Measurements from ENCODE around the gene BUB1B.

The BUB1B gene

GRCh38 chr15:40241269-40242212 lies 80.7 kb downstream of the BUB1B start:
- DNase-seq: no peak

DNA sequence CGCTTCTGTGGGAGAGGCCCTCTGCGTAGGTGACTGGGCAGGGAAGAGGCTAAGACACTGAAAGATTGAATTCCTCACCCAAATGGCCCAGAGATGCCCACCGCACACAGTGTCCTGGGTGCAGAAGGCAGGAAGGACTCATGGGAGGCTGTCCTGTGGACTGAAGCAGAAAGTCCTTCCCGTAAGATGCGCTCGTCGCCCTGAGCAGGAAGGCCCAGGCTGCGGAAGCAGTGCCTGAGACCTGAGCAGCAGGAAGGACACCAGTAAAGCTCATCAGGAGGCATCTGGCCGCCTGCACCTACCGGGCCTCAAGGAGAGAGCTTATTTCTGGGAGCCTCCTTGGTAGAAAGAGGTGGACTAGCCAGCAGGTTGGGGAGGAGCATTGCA lies 81.3 kb downstream of the BUB1B start:
- no peak for DNase-seq

GRCh38 chr15:40242601-40243000 lies 81.7 kb downstream of the BUB1B start:
- DNase-seq: no peak

- DNase-seq: no peak
These were observed 82.4 kb downstream of the BUB1B start for GRCh38 chr15:40243126-40243810.

DNA sequence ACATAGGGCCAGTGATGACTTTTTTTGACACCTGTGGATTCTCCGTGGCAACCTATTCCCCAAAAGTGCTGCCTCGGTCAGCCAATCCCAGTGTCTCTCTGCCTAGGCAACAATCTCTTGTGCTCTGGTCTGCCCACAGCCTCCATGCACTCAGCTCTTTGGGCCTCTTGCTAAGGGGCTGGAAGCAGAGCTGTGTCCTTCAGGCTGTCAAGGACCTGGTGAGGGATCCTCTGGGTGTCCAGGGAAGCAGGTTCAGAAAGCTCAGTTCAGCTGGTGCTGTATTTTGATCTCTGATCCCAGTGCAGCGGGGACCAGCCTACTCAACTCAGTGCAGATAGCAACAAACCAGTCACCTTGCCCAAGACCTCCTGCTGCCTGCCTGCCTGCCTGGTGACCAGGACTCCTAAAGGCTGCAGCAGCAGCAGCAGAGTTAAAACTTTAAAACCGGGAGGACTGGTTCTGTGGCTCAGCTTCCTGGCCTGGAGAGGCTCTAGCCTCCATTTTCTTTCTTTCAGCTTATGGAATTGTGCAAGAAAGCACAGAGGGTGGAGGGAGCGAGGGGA lies 84.2 kb downstream of the BUB1B start:
- DNase-seq: no peak

- DNase-seq: no peak
These were observed 85.0 kb downstream of the BUB1B start for GRCh38 chr15:40245666-40246450.

DNA sequence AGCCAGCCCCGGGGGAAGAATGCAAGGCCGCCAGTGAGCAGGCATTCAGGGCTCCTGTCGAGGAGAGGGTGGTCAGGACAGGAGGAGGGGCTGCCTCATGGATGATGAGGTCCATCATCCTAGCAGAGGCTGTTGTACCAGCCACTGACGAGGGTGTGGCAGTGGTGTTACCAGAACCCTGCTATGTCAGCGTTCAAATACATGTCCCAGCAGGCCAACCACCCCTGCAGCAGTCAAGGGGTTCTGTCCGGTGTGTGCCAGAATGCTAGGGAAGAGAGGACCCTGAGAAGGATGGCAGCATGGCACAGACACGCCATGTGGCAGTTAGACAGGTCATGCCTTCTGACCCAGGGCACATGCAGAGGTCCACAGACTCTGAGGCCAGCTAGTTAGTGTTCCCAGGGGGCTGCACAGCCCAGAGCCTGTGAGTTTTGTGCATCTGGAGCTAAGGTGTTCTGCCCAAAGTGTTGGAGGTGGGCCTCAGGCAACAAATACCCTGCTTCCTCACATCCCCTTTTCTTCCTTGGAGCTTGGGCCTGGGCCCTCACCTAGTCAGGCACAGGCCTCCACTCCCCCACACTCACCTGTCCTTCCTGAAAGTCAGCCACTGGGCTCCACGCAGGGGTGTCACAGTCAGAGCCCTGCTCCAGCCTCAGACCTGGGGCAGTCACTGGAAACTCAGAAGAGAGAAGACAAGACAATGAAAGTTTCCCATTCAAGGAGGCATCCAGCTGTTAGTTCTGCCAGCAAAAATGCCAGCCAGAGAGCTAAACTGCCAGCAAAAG lies 85.8 kb downstream of the BUB1B start:
- no peak for DNase-seq

- DNase-seq: no peak
These were observed 86.6 kb downstream of the BUB1B start for GRCh38 chr15:40247406-40247971.

- DNase-seq: no peak
These were observed 87.3 kb downstream of the BUB1B start for GRCh38 chr15:40248006-40248783.

GRCh38 chr15:40249477-40250303 lies 88.8 kb downstream of the BUB1B start:
- no peak for DNase-seq

DNA sequence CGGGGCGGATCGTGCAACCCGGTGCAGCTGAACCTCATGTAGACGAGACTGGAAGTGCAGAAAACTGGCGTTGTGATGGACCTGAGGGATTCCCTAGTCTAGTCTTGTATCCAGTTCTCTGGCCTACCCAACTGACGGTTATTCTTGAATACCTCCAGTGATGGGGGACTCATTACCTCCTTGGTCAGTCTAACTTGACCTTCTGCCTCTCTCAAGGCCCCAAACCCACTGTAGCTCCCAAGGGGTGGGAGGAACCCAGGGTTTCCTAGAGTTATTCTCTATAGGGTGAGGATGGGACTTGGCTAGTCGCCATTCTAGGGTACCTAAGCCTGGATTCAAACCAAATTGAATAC lies 89.4 kb downstream of the BUB1B start:
- no peak for DNase-seq

GRCh38 chr15:40250771-40251483 lies 90.1 kb downstream of the BUB1B start:
- no peak for DNase-seq

GRCh38 chr15:40251486-40252140 lies 90.7 kb downstream of the BUB1B start:
- DNase-seq: no peak

GRCh38 chr15:40252141-40252437 lies 91.2 kb downstream of the BUB1B start:
- no peak for DNase-seq

- no peak for DNase-seq
These were observed 91.7 kb downstream of the BUB1B start for GRCh38 chr15:40252438-40253166.

GRCh38 chr15:40253167-40253790 lies 92.4 kb downstream of the BUB1B start:
- no peak for DNase-seq

DNA sequence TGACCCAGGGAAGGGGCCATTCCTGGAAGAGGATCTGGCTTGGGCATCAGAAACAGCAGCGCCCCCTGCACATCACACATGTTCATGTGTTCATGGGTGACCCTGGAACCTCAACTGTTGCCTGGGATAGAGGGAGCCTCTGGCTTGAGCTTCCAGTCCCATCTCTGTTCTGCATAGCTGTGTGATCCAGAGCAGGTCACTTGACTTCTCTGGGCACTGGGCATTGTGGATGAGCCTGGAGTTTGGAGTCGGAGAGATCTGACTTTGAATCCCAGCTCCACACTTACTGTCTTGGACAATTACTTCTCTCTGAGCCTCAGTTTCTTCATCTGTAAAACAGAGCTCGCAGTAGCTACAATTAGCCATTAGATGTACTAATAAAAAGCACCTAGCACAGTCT lies 93.6 kb downstream of the BUB1B start:
- no peak for DNase-seq

DNA sequence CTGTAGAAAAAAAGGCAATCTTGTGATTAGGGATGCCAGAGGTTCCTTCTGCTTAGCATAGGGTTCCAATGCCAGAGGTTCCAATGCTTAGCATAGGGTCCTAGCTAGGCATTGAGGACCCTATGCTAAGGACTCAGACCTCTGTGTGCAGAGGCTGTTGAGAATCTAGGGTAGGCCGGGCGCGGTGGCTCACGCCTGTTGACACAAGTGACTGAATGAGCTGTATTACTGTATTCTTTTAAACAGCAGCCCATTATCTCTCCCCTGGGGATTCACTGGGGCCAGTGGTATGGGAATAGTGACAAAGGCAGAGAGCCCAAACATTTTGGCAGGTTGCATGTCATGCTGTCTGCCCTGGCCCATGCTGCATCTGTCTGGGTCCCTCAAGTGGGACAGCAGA lies 94.2 kb downstream of the BUB1B start:
- no peak for DNase-seq

Measured in NK-92 treated with Interleukin-12 subunit alpha and Interleukin-12 subunit beta, amount 100 ng/mL, for 24 hours (cell line).